Esophagus squamous epithelium (tissue), 5 donors: Measurements from ENCODE around the gene LRRC2. TPM values are rescaled to one million over a fixed set of nuclear protein-coding genes. Genes with fewer than 3 reads are reported as not detected.

Experiments
- DNase-seq: peaks from one replicate; lab custom pipeline; 2025; lab: John Stamatoyannopoulos, UW
- H3K27ac ChIP-seq, 4 donors: fragments of 200-600 bp; sonication (generic); one replicate each; pipeline ENCODE4 v1.5.1; 2016 to 2019; ENCODE audit warnings: mild to moderate bottlenecking in 1 of 4
- H3K27me3 ChIP-seq, 4 donors: fragments of 200-600 bp; sonication (generic); 1 replicate in 3 of 4; 2 replicates in 1 of 4; pipeline versions ENCODE4 v1.5.1 to v1.6.0; 2017 to 2021; ENCODE audit warnings: antibody characterized with exemption in 1 of 4
- H3K36me3 ChIP-seq, 3 donors: fragments of 200-600 bp; sonication (generic); one replicate each; pipeline ENCODE4 v1.5.1; 2016 to 2019
- H3K4me1 ChIP-seq, 3 donors: fragments of 200-600 bp; sonication (generic); one replicate each; pipeline ENCODE4 v1.5.1; 2017 to 2019
- H3K4me3 ChIP-seq, 4 donors: fragments of 200-600 bp; sonication (generic); 1 replicate in 3 of 4; 2 replicates in 1 of 4; pipeline ENCODE4 v1.5.1; 2016 to 2019; ENCODE audit warnings: mild to moderate bottlenecking in 2 of 4, moderate library complexity in 1 of 4
- H3K9me3 ChIP-seq, 3 donors: fragments of 200-600 bp; sonication (generic); one replicate each; pipeline ENCODE4 v1.5.1; 2016 to 2019
- CTCF ChIP-seq, 6 experiments: fragments of 450-650 bp in 4 of 6; fragments of 200-600 bp in 2 of 6; sonication (generic) in 2 of 6; IDR thresholded peaks; one replicate each; pipeline ENCODE4 v1.5.1; 2016 to 2019; ENCODE audit warnings: antibody characterized with exemption in 6 of 6, mild to moderate bottlenecking in 4 of 6, moderate library complexity in 4 of 6
- POLR2A ChIP-seq, 4 donors: fragments of 450-650 bp; IDR thresholded peaks; one replicate each; pipeline ENCODE4 v1.6.1; 2017; ENCODE audit warnings: antibody characterized with exemption in 4 of 4, mild to moderate bottlenecking in 4 of 4, moderate library complexity in 3 of 4
- WGBS, 2 donors: methylation state at CpG; one replicate each; pipeline ENCODE4 v1.1.5; 2018; 5-methylcytosine and 5-hydroxymethylcytosine counted together
- intact Hi-C: fragments of 100-400 bp; cut with DNase I; formaldehyde crosslinking; loops from one replicate; pipeline ENCODE4 v1.15.0; 2022
- total RNA-seq, 4 donors: library from RNA; depleted of rRNA; stranded (reverse); fragments of >200 nt; gene quantifications; one replicate each; pipeline ENCODE4 v1.1.0, GENCODE V29; 2016
- donor health status: DM: yes; HTN: yes; CAD: no.

Gene LRRC2
- total RNA-seq, 4 donors from 2014 or later, result 0.26 to 2.7 (median 1.1) TPM; not detected in 1

DNA sequence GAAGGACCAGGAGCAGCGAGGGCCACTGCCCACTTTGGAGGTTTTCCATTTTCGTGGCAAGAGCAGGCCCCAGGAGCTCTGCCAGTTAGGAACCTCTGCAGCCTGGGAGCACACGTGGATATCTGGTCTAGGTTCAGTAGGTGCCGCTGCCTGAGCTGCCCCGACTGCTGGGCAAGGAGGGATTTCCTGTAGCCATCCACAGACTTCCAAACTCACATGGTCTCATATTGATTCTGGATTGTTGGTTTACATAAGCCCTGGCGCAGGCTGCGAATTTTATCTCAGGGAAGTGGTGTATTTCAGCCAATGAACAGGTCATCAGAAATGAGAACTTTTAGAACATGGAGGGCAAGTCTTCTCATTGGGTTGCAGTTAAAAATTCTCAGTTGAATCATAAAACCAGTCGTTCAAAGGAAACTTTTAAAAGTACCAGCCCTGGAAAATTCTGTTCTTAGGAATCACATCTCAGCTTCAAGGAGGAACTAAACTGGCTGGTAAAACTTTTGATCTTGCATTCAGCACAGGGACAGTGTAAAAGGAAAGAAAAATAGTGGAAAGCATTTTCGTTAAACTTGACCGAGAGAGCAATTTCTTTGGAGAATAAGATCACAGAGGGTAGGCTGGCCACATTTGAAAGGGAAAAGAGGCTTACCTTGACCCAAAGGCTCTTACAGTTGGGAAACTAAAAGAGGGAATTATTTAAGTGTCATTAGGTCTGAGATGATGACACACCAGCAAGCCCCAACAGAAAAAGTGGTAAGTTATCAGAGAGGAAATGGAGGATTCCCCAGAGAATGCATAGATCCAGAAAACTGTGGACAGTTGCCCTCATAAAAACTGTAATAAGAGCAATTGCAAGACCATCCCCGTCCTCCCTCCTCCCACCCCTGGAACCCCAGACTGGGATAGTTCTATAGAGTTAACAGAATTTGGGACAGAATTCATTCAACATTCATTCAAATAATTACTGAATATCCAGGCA is 74.7 kb downstream of the LRRC2 start:
- DNase-seq, result no peak
- H3K9me3 ChIP-seq, result no peaks in the 10 kb centered on the region
- TF ChIP-seq POLR2A (IDR thresholded peaks at IDR 0.05) (no peak), CTCF (IDR thresholded peaks at IDR 0.05) (no peak)
- peaks cover 0 to 8% (median 4%) of the 10 kb centered on the region in 3 donors for H3K4me1 ChIP-seq
- H3K27me3 ChIP-seq, result peaks cover 0 to 14% (median 0%) of the 10 kb centered on the region in 4 donors
- intact Hi-C loops, result no loop called here
- H3K27ac ChIP-seq, result no peak overlapping the region
- 74 to 76% methylated on average over 9 to 10 of the region's 11 CpGs for WGBS, 2 donors
- H3K4me3 ChIP-seq, result no peak overlapping the region
- no peaks in the 10 kb centered on the region for H3K36me3 ChIP-seq

- WGBS, 2 donors, result 72 to 77% methylated on average over 6 of the region's 6 CpGs
- no peak overlapping the region for H3K27ac ChIP-seq
- TF ChIP-seq POLR2A (IDR thresholded peaks at IDR 0.05) (no peak), CTCF (IDR thresholded peaks at IDR 0.05) (no peak)
Observed at GRCh38 chr3:46490338-46491084, 75.6 kb downstream of the LRRC2 start.

GRCh38 chr3:46489875-46490274 is 76.2 kb downstream of the LRRC2 start:
- H3K27ac ChIP-seq, result no peak overlapping the region
- no peaks in the 10 kb centered on the region for H3K9me3 ChIP-seq
- intact Hi-C loops, result loop anchor here (10.0 kb wide), 1 partner anchor 135 kb away; no protein-coding TSS in a partner anchor
- DNase-seq, result no peak
- H3K4me1 ChIP-seq, result peaks cover 0 to 8% (median 4%) of the 10 kb centered on the region in 3 donors
- no peaks in the 10 kb centered on the region for H3K36me3 ChIP-seq
- H3K27me3 ChIP-seq, result peaks cover 0 to 10% (median 0%) of the 10 kb centered on the region in 4 donors
- TF ChIP-seq CTCF (IDR thresholded peaks at IDR 0.05), result no peak
- no peak for TF ChIP-seq POLR2A (IDR thresholded peaks at IDR 0.05)
- 71 to 94% methylated on average over 1 of the region's 1 CpG for WGBS, 2 donors
- H3K4me3 ChIP-seq, result no peak overlapping the region

More at GRCh38 chr3:46490338-46491084, 75.6 kb downstream of the LRRC2 start:
- peaks cover 0 to 10% (median 0%) of the 10 kb centered on the region in 4 donors for H3K27me3 ChIP-seq
- no peak for DNase-seq
- H3K4me3 ChIP-seq, result no peak overlapping the region
- no peaks in the 10 kb centered on the region for H3K36me3 ChIP-seq
- intact Hi-C loops, result no loop called here
- H3K4me1 ChIP-seq, result peaks cover 0 to 8% (median 4%) of the 10 kb centered on the region in 3 donors
- no peaks in the 10 kb centered on the region for H3K9me3 ChIP-seq

GRCh38 chr3:46489381-46489780 is 76.7 kb downstream of the LRRC2 start:
- no peak overlapping the region for H3K4me3 ChIP-seq
- H3K27me3 ChIP-seq, result peaks cover 0 to 10% (median 0%) of the 10 kb centered on the region in 4 donors
- no peak for DNase-seq
- TF ChIP-seq CTCF (IDR thresholded peaks at IDR 0.05) (no peak), POLR2A (IDR thresholded peaks at IDR 0.05) (no peak)
- H3K27ac ChIP-seq, result no peak overlapping the region
- no peaks in the 10 kb centered on the region for H3K9me3 ChIP-seq
- H3K4me1 ChIP-seq, result peaks cover 0 to 8% (median 4%) of the 10 kb centered on the region in 3 donors
- 83% methylated on average over 2 of the region's 4 CpGs; no CpG with 5 or more reads in 1 of the 2 donors for WGBS, 2 donors
- intact Hi-C loops, result loop anchor here (10.0 kb wide), 1 partner anchor 135 kb away; no protein-coding TSS in a partner anchor
- H3K36me3 ChIP-seq, result no peaks in the 10 kb centered on the region
